ENCODE measurements around the gene ASTL. TPM values are rescaled to one million over a fixed set of nuclear protein-coding genes. Genes with fewer than 3 reads are reported as not detected.

The ASTL gene
- total and polyA plus RNA-seq, 9 of the 15 experiments (the other 6 are each of a cell fraction or from before 2014, with no cell fraction given) = not detected

DNA sequence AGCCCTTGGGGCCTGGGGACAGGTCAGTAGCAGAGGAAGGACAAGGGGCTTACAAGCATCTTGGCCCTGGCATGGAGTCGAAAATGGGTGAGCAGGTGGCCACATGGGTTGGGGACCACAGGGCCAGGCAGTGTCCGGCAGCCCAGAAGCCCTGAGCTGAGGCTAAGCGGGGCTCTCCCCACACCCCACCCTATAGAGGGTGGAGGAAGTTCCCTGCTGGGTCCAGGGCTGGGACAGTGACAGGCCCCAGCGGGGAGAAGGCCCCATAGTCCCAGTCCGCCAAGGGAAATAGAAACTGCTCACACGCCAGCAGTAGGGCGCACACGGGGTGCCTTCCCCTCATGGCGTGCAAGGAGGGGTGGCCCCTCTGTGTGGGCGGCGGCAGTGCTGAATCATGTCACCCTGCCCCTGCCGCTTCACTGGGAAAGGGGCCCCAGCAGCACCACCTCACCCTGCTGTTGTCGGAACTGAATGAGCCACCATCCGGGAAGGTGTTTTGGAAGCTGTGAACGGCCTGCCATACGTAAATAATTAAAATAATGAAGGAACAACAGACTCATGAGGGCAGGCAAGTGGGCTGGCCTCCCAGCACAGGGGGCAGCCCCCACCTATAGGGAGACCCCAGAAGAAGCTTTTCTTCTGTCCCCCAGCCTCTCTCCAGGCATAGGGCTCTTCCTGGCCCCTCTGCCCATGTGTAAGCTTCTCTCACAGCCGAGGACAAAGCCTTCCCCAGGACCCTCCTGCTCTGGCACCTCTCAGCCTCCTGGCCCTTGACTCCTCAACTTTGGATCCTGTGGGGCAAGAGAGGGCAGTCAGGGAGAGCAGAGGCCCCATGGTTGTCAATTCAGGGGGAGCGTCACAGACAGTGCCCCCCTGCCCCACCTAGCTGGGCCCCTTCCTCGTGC is 19.6 kb upstream of the ASTL start (continued):
- TF ChIP-seq ARID4B (CRISPR knock-in tag; IDR thresholded peaks at IDR 0.05) = no peak
- TF ChIP-seq XRCC5 (IDR thresholded peaks at IDR 0.05; ENCODE audit: low read depth, low read length) = 0 out of 2 replicates have a peak, but pooled peaks have one; percentile 23
- TF ChIP-seq, protein P1, sequence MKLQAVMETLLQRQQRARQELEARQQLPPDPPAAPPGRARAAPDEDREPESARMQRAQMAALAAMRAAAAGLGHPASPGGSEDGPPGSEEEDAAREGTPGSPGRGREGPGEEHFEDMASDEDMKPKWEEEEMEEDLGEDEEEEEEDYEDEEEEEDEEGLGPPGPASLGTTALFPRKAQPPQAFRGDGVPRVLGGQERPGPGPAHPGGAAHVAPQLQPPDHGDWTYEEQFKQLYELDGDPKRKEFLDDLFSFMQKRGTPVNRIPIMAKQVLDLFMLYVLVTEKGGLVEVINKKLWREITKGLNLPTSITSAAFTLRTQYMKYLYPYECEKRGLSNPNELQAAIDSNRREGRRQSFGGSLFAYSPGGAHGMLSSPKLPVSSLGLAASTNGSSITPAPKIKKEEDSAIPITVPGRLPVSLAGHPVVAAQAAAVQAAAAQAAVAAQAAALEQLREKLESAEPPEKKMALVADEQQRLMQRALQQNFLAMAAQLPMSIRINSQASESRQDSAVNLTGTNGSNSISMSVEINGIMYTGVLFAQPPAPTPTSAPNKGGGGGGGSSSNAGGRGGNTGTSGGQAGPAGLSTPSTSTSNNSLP (IDR thresholded peaks at IDR 0.05; ENCODE audit: borderline replicate concordance, low read depth, low read length) = no peak
- TF ChIP-seq TSHZ1 (CRISPR knock-in tag; IDR thresholded peaks at IDR 0.05) = no peak
- TF ChIP-seq, protein P2, sequence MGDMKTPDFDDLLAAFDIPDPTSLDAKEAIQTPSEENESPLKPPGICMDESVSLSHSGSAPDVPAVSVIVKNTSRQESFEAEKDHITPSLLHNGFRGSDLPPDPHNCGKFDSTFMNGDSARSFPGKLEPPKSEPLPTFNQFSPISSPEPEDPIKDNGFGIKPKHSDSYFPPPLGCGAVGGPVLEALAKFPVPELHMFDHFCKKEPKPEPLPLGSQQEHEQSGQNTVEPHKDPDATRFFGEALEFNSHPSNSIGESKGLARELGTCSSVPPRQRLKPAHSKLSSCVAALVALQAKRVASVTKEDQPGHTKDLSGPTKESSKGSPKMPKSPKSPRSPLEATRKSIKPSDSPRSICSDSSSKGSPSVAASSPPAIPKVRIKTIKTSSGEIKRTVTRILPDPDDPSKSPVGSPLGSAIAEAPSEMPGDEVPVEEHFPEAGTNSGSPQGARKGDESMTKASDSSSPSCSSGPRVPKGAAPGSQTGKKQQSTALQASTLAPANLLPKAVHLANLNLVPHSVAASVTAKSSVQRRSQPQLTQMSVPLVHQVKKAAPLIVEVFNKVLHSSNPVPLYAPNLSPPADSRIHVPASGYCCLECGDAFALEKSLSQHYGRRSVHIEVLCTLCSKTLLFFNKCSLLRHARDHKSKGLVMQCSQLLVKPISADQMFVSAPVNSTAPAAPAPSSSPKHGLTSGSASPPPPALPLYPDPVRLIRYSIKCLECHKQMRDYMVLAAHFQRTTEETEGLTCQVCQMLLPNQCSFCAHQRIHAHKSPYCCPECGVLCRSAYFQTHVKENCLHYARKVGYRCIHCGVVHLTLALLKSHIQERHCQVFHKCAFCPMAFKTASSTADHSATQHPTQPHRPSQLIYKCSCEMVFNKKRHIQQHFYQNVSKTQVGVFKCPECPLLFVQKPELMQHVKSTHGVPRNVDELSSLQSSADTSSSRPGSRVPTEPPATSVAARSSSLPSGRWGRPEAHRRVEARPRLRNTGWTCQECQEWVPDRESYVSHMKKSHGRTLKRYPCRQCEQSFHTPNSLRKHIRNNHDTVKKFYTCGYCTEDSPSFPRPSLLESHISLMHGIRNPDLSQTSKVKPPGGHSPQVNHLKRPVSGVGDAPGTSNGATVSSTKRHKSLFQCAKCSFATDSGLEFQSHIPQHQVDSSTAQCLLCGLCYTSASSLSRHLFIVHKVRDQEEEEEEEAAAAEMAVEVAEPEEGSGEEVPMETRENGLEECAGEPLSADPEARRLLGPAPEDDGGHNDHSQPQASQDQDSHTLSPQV (IDR thresholded peaks at IDR 0.05) = peak; percentile 95
- TF ChIP-seq LEF1 (IDR thresholded peaks at IDR 0.05) = peak; percentile 54; the same call in 1 of the 2 replicates
- TF ChIP-seq EP300 (IDR thresholded peaks at IDR 0.05; ENCODE audit: low read length) = no peak
- 0 out of 2 replicates have a peak, but pooled peaks have one; percentile 34 for TF ChIP-seq ZNF583 (CRISPR knock-in tag; IDR thresholded peaks at IDR 0.05)
